HL-60 (cell line): Measurements from ENCODE around the gene AGMO.

Experiments
- CTCF ChIP-seq: IDR thresholded peaks from one replicate; pipeline ENCODE4 v1.5.1; 2011; ENCODE audit warnings: low read length, control low read depth, inconsistent platforms; ENCODE audit not compliant: insufficient read depth
- SPI1 ChIP-seq: IDR thresholded peaks from 2 replicates; pipeline ENCODE4 v1.6.1; 2012; ENCODE audit warnings: low read depth, mild to moderate bottlenecking, borderline replicate concordance

GRCh38 chr7:15407910-15408309, 153.9 kb downstream of the AGMO start:
- no peak for TF ChIP-seq CTCF
- TF ChIP-seq SPI1, result peak; percentile 71
